ENCODE data around the gene RFC1.

The RFC1 gene

GRCh38 chr4:39255266-39255665 is 110.9 kb downstream of the RFC1 start:
- Histone ChIP-seq H3K9ac (ENCODE audit: low read depth, low read length) (no peak overlapping the region), H3K27me3 (ENCODE audit: insufficient read depth, low read length, poor library complexity) (no peaks in the 10 kb centered on the region), H3K4me2 (ENCODE audit: insufficient read depth, low read length) (no peak overlapping the region), H3K4me1 (ENCODE audit: insufficient read depth, low read length) (no peaks in the 10 kb centered on the region), H3K27ac (ENCODE audit: low read length) (no peak overlapping the region), H3K36me3 (ENCODE audit: insufficient read depth, low read length) (no peaks in the 10 kb centered on the region), H2AFZ (ENCODE audit: low read depth, low read length) (no peak overlapping the region), H3K79me2 (ENCODE audit: insufficient read depth, low read length) (no peaks in the 10 kb centered on the region), H4K20me1 (ENCODE audit: insufficient read depth, low read length) (no peaks in the 10 kb centered on the region), H3K9me3 (ENCODE audit: insufficient read depth, low read length, severe bottlenecking) (no peaks in the 10 kb centered on the region), H3K4me3 (ENCODE audit: low read depth in 1 of 2, low read length in 2 of 2) (no peak overlapping the region)
- DNase-seq (no peak), ATAC-seq (ENCODE audit: insufficient read depth, low read depth) (no peak)
- TF ChIP-seq, protein P1, sequence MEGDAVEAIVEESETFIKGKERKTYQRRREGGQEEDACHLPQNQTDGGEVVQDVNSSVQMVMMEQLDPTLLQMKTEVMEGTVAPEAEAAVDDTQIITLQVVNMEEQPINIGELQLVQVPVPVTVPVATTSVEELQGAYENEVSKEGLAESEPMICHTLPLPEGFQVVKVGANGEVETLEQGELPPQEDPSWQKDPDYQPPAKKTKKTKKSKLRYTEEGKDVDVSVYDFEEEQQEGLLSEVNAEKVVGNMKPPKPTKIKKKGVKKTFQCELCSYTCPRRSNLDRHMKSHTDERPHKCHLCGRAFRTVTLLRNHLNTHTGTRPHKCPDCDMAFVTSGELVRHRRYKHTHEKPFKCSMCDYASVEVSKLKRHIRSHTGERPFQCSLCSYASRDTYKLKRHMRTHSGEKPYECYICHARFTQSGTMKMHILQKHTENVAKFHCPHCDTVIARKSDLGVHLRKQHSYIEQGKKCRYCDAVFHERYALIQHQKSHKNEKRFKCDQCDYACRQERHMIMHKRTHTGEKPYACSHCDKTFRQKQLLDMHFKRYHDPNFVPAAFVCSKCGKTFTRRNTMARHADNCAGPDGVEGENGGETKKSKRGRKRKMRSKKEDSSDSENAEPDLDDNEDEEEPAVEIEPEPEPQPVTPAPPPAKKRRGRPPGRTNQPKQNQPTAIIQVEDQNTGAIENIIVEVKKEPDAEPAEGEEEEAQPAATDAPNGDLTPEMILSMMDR (IDR thresholded peaks at IDR 0.05; ENCODE audit: borderline replicate concordance, extremely low read depth, low read length, poor library complexity, severe bottlenecking), result no peak
- no peak for TF ChIP-seq EZH2 (IDR thresholded peaks at IDR 0.05; ENCODE audit: borderline replicate concordance, low read depth, low read length, severe bottlenecking)

- TF ChIP-seq, protein P1 (IDR thresholded peaks at IDR 0.05; ENCODE audit: borderline replicate concordance, extremely low read depth, low read length, poor library complexity, severe bottlenecking), result no peak
- no peak for TF ChIP-seq EZH2 (IDR thresholded peaks at IDR 0.05; ENCODE audit: borderline replicate concordance, low read depth, low read length, severe bottlenecking)
- Histone ChIP-seq H3K79me2 (ENCODE audit: insufficient read depth, low read length) (no peaks in the 10 kb centered on the region), H3K4me3 (ENCODE audit: low read depth in 1 of 2, low read length in 2 of 2) (no peak overlapping the region), H3K36me3 (ENCODE audit: insufficient read depth, low read length) (peaks cover 4% of the 10 kb centered on the region; the same call in 1 of the 2 replicates), H3K9me3 (ENCODE audit: insufficient read depth, low read length, severe bottlenecking) (peaks cover 4% of the 10 kb centered on the region), H3K4me1 (ENCODE audit: insufficient read depth, low read length) (no peaks in the 10 kb centered on the region), H3K9ac (ENCODE audit: low read depth, low read length) (no peak overlapping the region), H4K20me1 (ENCODE audit: insufficient read depth, low read length) (no peaks in the 10 kb centered on the region), H3K27me3 (ENCODE audit: insufficient read depth, low read length, poor library complexity) (no peaks in the 10 kb centered on the region), H3K4me2 (ENCODE audit: insufficient read depth, low read length) (no peak overlapping the region), H2AFZ (ENCODE audit: low read depth, low read length) (no peak overlapping the region), H3K27ac (ENCODE audit: low read length) (no peak overlapping the region)
- no peak for ATAC-seq (ENCODE audit: insufficient read depth, low read depth)
- DNase-seq, result no peak
Measured at GRCh38 chr4:39243462-39243861, 122.7 kb downstream of the RFC1 start.

All from DND-41 (cell line).